HG02763 (cell line): Measurements from ENCODE around the gene SCUBE1.

Experiments
- ATAC-seq: cut with Tn5 transposase; IDR thresholded peaks from one replicate; pipeline ENCODE4 v1.9.1; 2021; ENCODE audit warnings: mild to moderate bottlenecking, moderate library complexity; ENCODE audit not compliant: unreplicated experiment

Gene SCUBE1

DNA sequence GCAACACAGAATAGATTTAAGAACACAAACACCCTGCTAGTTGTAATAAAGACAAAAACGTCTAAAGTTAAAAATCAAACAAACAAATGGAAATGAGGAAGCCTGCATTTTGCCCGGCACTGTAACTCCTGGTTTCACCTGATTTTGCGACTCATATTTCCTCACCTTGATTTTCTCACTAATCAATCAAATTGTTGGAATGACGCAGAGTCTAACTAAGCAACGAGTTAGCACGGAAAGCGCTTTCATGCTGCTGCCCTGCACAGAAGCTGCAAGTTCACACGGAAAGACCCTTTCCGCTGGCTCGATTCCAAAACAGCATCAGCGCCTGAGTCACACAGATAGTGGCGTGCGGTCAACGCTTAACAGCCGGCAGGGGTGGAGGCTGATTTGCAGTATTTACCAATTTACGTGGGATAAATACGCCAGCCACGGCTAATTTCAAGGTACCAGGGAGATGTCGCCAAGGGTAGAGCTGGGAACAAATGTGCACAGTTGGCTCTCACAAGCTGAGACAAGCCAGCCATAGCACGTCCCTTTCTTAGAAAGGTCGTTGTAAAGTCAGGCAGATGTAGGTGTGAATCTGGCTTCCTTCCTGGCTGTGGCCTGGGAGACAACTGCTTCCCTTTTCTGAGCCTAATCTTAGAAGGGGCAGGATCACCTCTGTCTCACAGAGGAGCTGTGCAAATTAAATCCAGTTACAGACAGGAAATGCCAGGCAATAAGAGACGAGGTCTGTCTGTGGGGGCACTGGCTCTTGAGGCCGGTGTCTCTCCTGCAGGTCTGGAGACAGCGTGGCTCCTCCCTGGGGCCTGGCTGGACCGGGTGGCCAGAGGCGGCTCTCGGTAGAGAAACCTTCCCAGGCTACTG lies 79.3 kb downstream of the SCUBE1 start:
- peak; percentile 67 for ATAC-seq

- ATAC-seq: no peak
Observed at GRCh38 chr22:43262990-43263644, 80.1 kb downstream of the SCUBE1 start.

DNA sequence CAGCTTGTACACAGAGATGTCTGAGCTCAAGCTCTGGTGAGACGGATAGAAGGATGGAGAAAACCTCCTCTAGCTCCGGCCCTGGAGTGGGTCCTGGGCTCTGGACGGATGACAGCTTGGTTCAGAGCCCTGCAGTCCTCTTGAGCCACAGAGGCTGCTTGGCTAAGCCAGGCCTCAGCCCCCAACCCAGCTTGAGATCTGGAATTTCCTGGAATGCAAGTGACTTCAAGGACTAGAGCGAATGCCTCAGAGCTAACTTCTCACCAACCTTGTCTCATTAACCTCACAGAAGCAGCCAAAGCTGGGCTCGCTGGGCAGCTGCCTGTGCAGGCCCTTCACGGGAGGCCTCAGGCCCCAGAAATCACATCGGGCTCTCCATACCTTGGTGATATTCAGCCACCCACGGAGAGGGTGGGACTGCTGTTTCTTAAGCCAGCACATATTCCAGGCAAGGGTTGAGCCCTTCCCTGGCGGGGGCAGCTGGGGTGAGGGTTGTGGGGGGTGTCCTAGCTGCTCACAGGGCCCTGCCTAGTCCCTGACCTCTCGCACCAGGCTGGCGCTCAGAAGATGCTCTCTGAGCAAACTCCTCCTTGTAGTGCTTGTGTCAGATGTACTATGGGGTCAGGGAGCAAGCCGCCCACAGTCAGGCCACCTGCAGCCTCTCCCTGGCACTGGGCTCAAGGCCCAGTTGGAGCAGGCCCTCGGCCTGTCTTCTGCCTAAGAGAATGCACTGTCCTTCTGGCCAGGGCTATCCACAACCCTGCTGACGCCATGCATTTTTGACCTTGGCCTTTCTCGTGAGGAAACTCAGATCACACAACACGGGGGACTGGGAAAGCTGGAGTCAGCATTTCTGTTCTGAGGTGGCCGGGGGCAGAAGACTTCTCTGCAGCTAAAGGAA lies 82.6 kb downstream of the SCUBE1 start:
- no peak for ATAC-seq

DNA sequence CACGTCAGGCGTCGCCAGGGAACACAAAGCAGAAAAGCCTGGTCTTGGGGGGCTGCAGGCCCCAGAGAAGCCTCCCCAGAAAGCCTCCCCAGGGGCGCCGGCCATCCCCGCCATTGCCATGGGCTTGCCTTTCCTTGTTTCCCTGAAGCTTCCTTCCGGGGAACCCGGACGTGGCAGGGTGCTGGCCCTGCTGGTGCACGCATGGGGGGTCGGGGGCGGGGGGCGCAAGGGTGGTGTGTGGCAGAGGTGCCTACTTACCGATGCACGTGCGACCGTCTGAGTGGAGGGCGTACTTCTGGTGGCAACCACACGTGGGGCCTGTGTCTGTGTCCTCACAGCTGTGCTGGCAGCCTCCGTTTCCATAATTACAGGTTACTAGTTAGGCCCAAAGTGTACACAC lies 85.2 kb downstream of the SCUBE1 start:
- no peak for ATAC-seq

GRCh38 chr22:43257549-43257948 lies 85.6 kb downstream of the SCUBE1 start:
- ATAC-seq: no peak

- no peak for ATAC-seq
Observed at GRCh38 chr22:43256976-43257545, 86.1 kb downstream of the SCUBE1 start.

- no peak for ATAC-seq
Observed at GRCh38 chr22:43256569-43256968, 86.6 kb downstream of the SCUBE1 start.

- no peak for ATAC-seq
Observed at GRCh38 chr22:43255299-43255698, 87.9 kb downstream of the SCUBE1 start.

DNA sequence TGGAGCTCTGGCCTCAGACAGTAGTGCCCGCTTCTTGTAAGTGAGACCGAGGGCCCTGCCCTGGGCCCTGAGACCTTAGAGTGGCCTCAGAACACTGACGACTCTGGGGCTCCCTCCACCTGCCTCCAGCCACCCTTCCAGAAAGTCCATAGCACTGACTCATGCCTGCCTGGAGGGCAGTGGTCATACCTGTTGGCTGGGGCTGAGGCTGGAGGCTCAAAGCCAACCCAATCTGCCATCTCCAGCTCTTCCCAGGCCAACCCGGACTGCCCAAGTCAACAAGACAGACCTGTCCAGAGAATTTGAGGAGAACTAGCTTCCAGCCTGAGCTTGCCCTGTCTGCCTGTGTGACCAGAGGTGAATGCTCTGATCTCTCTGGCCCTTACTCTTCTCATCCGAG lies 89.3 kb downstream of the SCUBE1 start:
- no peak for ATAC-seq

- ATAC-seq: no peak
Observed at GRCh38 chr22:43252319-43252718, 90.9 kb downstream of the SCUBE1 start.

DNA sequence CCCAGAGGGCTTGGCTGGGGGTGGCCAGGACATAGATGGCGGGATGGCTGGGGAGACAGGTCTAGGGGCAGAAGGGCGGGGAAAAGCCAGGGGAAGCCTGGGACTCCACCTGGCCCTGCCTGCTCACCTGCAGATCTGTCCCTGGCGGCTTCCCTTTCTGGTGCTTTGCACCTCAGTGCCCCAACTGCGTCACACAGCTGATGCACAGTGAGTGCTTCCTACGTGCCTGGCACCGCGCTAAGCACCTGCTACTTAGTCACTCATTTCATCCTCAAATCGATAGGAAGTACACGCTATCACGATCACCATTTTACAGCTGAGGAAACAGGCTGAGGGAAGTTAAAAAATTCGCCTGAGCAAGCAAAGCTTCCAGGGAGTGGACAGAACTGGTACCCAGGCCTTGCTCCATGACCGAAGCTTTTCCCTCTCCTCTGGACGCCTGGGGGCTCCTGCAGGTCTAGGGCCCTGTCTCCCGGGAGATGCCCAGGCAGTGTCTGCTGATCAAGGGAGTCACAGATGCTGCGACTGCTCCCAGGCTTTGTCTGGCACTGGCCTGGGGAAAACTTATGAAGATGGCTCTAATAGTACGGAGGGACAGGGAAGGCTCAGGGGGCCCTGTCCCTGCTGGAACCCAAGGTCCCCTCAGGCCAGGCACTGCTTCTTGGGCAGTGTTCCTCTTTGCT lies 93.2 kb downstream of the SCUBE1 start:
- ATAC-seq: no peak

DNA sequence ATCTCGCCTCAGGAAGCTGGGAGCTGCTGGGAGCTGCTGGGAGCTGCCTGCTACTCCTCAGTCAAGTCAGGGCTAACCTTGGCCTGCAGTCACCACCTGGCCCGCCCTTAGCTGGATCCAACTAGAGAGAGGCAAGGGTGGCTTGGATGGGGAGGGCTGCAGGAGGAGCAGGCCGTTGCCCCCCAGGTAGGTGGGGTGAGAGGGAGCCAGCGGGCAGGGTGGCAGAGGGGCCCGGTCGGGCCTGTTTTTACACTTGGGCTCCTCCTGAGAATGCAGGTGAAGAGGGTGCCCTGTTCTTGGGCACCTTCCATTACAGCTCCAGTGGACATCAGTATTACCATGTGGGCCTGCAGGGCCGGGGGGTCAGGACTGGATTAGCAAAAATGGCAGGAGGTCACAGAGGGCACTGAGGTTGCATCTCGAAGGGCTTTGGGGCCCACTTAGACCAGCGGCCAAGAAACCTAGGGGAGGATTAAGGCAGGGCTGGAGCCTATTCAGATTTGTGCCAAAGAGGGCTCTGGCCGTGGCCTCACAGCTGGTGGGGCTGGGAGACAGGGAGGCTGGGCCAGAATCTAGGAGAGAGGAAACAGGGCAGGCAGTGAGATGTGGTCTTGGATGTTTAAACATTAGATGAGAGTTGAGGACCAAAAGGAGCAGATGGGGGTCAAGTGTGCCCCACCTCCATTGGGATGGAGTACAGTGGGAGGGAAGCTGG lies 95.5 kb downstream of the SCUBE1 start:
- no peak for ATAC-seq

DNA sequence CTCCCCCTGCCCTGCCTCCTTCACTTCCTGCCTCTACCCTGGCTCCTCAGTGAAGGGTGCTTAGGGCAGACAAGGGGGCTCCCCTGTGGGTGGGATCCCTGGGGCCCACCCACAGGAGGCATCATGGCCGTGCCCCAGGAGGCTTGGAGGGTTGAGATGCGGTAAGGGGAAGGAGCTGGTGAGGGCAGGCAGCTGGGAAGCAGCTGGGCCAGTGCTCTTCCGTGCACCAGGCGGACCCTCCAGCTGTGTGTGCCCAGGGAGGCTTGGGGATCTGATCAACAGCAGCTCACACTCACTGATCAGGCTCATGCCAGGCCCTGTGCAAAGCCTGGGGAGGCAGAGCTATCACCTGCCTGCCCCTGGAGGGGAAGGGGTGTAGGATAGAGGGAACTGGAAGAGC lies 97.0 kb downstream of the SCUBE1 start:
- ATAC-seq: no peak

GRCh38 chr22:43245717-43246116 lies 97.5 kb downstream of the SCUBE1 start:
- ATAC-seq: no peak

DNA sequence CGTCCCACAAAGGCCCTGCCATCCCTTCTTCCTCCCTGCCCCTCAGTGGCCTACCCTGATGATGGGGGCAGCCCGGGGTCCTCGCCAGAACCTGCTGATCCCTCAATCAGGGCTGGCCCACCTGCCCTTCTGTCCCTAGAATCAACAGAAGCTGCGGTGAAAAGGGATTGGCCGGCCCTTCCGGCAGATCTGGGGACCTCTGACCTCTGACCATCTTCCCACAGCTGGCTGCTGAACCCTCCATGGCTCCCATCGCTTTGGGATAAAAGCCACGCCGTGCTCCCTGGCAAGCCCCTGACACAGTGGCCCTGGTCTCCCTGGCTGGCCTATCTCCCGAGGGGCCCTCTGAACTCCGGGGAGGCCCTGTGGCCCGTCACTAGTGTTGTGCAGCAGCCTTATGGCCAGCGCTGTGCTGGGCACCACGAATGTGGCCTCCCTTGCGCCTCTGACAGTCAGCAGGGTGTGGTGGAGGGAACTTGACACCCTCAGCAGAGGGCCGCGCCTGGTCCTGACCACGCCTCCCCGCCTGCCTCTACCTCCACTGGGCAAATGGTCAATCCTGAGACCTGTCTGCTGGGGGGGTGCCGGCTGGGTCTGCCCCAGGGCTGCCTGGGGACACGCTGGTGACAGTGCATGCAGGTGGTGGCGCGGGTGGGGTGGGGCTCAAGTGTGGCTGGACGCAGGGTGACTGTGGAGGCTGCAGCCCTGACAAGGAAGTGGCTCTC lies 98.2 kb downstream of the SCUBE1 start:
- ATAC-seq: no peak

- ATAC-seq: no peak
Observed at GRCh38 chr22:43244402-43244801, 98.8 kb downstream of the SCUBE1 start.

- no peak for ATAC-seq
Observed at GRCh38 chr22:43243324-43243723, 99.8 kb downstream of the SCUBE1 start.

DNA sequence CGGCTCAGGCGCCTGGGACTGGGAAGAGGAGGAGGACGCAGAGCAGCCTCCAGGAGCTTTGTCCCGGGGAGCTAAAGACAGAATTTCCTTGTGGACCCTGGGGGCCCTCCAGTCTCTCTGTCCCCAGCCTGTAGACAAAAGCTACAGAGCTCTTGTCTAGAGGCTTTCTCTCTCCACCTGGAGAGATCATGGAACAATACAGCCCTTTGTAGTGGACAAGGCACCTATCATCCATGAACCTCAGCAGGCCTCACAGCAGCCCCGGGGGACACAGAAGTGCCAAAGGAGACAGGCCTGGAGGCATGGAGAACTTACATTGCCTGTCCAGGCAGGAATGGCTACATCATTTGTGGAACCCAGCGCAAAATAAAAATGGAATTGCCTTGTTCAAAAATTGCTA lies 100.5 kb downstream of the SCUBE1 start:
- ATAC-seq: no peak

DNA sequence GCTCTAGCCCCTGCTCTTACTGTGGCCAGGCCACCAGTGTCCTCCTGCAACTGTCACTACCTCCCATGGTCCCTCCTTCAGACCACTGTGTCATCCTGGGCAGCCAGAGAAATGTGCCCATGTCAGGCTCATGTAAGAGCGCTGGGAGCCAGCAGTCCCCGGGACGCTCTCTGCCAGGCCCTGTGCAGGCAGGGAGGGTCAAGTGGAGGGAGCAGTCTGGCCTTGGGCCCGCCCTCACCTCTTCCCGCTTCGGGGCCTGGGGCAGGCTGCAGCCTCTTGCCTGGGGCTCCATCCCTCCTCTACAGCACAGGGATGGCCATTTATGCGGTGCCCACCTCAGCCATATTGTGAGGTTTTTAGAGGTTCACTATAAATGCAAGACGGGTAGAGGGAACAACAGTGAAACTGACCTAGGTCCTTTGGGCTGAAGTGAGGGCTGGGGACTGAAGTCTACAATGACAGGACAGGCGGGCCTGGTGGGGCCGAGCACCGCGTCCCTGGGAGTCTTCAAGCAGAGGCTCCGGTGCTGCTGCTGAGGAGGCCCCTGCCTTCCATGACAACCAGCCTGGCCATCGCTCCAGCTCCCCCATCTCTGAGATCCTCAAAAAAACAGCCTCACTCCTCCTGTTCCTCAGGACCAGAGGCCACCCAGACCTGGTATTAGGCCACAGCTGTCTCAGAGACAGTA lies 101.3 kb downstream of the SCUBE1 start:
- ATAC-seq: no peak
